Pancreas (tissue), 10 donors: ENCODE results near the gene MYO9A. TPM values are rescaled to one million over a fixed set of nuclear protein-coding genes. Genes with fewer than 3 reads are reported as not detected.
"Not testable (repeated sequence)": the region's sequence is repeated elsewhere in the genome, so short reads cannot be mapped to it uniquely, and the experiment has no call there.

ENCODE experiments used
- ATAC-seq, 4 donors: fragments of 200-7000 bp; cut with Tn5 transposase; one replicate each; pipeline versions ENCODE4 v1.8.0 to v1.9.1; 2020; ENCODE audit warnings: mild to moderate bottlenecking in 4 of 4, moderate library complexity in 4 of 4
- DNase-seq, 6 donors: peaks; one replicate each; pipeline ENCODE4 v3.0.0-alpha.2; 2020
- FAIRE-seq: peaks from 2 replicates; lab custom pipeline; 2012; peaks lifted over from hg19 to GRCh38; lab: Jason Lieb, UNC
- H3K27ac ChIP-seq, 4 donors: fragments of 200-600 bp; sonication (generic); 1 replicate in 3 of 4; 2 replicates in 1 of 4; pipeline versions ENCODE4 v1.5.0 to v1.8.0; 2020
- H3K27me3 ChIP-seq, 4 donors: fragments of 200-600 bp; one replicate each; pipeline ENCODE4 v1.8.0; 2021
- H3K36me3 ChIP-seq, 3 donors: fragments of 200-600 bp; sonication (generic) in 1 of 3; one replicate each; pipeline versions ENCODE4 v1.5.0 to v1.8.0; 2020 to 2021
- H3K4me1 ChIP-seq, 3 donors: fragments of 200-600 bp; one replicate each; pipeline ENCODE4 v1.8.0; 2021
- H3K4me3 ChIP-seq, 4 donors: fragments of 200-600 bp; sonication (generic) in 2 of 4; one replicate each; pipeline versions ENCODE4 v1.5.0 to v1.8.0; 2020 to 2021
- H3K9me3 ChIP-seq, 4 donors: fragments of 200-600 bp; one replicate each; pipeline ENCODE4 v1.8.0; 2021
- WGBS, 2 donors: extraction: QIAGEN DNeasy Blood & Tissue Kit; methylation state at CpG; one replicate each; pipeline ENCODE4 v1.1.7; 2013; 5-methylcytosine and 5-hydroxymethylcytosine counted together
- intact Hi-C, 3 donors: fragments of 100-400 bp; cut with DNase I; formaldehyde crosslinking; loops; one replicate each; pipeline versions ENCODE4 v1.11.1 to v1.14.2; 2022
- polyA plus RNA-seq, 2 donors: library from polyadenylated mRNA; stranded (reverse); fragments of 200-250 nt; gene quantifications; one replicate each; pipeline ENCODE4 v1.2.3, GENCODE V29; 2013
- total RNA-seq, 6 donors: library from RNA; stranded (reverse); fragmentation: NEBNext Ultra II Directional in 4 of 6; extraction: Animal tissue kit (Norgen Biotek cat#: 25700) in 4 of 6; gene quantifications; one replicate each; pipeline versions ENCODE4 v1.2.1 to v1.2.4, GENCODE V29; 2021 to 2023
- TF ChIP-seq, protein P1 (sequence below), 4 donors: fragments of 200-600 bp; sonication (generic) in 3 of 4; IDR thresholded peaks; one replicate each; pipeline versions ENCODE4 v1.5.0 to v1.8.0; 2021; ENCODE audit warnings: antibody characterized with exemption in 4 of 4
- donor health status: healthy with polysubstance abuse.
- donor health status: DM: no; HTN: no; CAD: no; lungs with moderate emphysema.
- donor health status: DM: no; HTN: no; CAD: no.
- donor health status: control.
- donor health status: control.
- donor health status: Bipolar disorder and iron deficiency.
- donor health status: DM: yes; HTN: yes; CAD: no.
- donor health status: DM: no; HTN: no; CAD: no.
- donor health status: DM: no; HTN: no; CAD: no.
- donor health status: DM: yes; HTN: yes; CAD: no.

MYO9A gene
- total and polyA plus RNA-seq, 8 donors = 1.2 to 21.0 (median 7.8) TPM

- FAIRE-seq (no peak), ATAC-seq (no peak), DNase-seq (no peak)
- H3K27me3 ChIP-seq = no peaks in the 10 kb centered on the region
- H3K27ac ChIP-seq = no peak overlapping the region
- H3K36me3 ChIP-seq = no peaks in the 10 kb centered on the region
- intact Hi-C loops = no loop called here
- 84 to 86% methylated on average over 2 of the region's 2 CpGs for WGBS, 2 donors
- TF ChIP-seq, protein P1, sequence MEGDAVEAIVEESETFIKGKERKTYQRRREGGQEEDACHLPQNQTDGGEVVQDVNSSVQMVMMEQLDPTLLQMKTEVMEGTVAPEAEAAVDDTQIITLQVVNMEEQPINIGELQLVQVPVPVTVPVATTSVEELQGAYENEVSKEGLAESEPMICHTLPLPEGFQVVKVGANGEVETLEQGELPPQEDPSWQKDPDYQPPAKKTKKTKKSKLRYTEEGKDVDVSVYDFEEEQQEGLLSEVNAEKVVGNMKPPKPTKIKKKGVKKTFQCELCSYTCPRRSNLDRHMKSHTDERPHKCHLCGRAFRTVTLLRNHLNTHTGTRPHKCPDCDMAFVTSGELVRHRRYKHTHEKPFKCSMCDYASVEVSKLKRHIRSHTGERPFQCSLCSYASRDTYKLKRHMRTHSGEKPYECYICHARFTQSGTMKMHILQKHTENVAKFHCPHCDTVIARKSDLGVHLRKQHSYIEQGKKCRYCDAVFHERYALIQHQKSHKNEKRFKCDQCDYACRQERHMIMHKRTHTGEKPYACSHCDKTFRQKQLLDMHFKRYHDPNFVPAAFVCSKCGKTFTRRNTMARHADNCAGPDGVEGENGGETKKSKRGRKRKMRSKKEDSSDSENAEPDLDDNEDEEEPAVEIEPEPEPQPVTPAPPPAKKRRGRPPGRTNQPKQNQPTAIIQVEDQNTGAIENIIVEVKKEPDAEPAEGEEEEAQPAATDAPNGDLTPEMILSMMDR (IDR thresholded peaks at IDR 0.05) = no peak
- no peak overlapping the region for H3K4me3 ChIP-seq
- H3K4me1 ChIP-seq = no peaks in the 10 kb centered on the region
- no peaks in the 10 kb centered on the region for H3K9me3 ChIP-seq
These were observed 57.2 kb downstream of the MYO9A start for GRCh38 chr15:72060687-72061250.

DNA sequence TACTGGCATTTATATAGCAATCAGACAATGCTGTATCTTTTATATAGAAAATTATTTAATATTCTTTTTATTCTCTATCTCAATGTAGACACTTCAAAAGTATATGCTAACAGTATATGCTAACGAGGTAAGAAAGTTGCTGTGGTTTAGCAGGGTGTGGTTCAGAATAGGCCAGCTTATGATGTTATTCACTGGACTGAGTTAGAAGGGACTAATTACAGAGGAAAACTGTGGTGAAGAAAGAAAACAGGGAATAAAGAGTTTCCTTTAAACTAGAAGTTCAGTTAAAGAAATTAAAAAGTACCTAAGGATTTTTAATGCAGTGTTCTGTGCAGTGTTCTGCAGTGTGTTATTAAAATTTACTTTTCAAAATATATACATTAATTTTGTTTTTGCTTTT lies 59.4 kb downstream of the MYO9A start:
- H3K27ac ChIP-seq = no peak overlapping the region
- H3K4me1 ChIP-seq = no peaks in the 10 kb centered on the region
- ATAC-seq (no peak), FAIRE-seq (no peak), DNase-seq (no peak)
- TF ChIP-seq, protein P1 (IDR thresholded peaks at IDR 0.05) = no peak
- intact Hi-C loops = no loop called here
- 91 to 98% methylated on average over 1 of the region's 1 CpG for WGBS, 2 donors
- no peaks in the 10 kb centered on the region for H3K9me3 ChIP-seq
- H3K27me3 ChIP-seq = no peaks in the 10 kb centered on the region
- H3K4me3 ChIP-seq = no peak overlapping the region
- no peaks in the 10 kb centered on the region for H3K36me3 ChIP-seq

- DNase-seq (no peak), FAIRE-seq (no peak), ATAC-seq (peak in 1 of 4 donors; percentile 30)
- Histone ChIP-seq H3K27ac (no peak overlapping the region), H3K27me3 (no peaks in the 10 kb centered on the region), H3K9me3 (no peaks in the 10 kb centered on the region), H3K36me3 (no peaks in the 10 kb centered on the region), H3K4me3 (no peak overlapping the region), H3K4me1 (no peaks in the 10 kb centered on the region)
- TF ChIP-seq, protein P1 (IDR thresholded peaks at IDR 0.05) = no peak
- intact Hi-C loops = no loop called here
- 68 to 72% methylated on average over 4 of the region's 4 CpGs for WGBS, 2 donors
These were observed 60.3 kb downstream of the MYO9A start for GRCh38 chr15:72057548-72058091.

GRCh38 chr15:72056217-72056616 lies 61.7 kb downstream of the MYO9A start:
- H3K4me3 ChIP-seq, FAIRE-seq, H3K27ac ChIP-seq, H3K4me1 ChIP-seq, H3K9me3 ChIP-seq, H3K36me3 ChIP-seq, ATAC-seq, H3K27me3 ChIP-seq, intact Hi-C loops, DNase-seq: not testable (repeated sequence)
- WGBS, 2 donors = 95 to 98% methylated on average over 2 of the region's 2 CpGs

- 97 to 98% methylated on average over 7 of the region's 7 CpGs for WGBS, 2 donors
These were observed 64.7 kb downstream of the MYO9A start for GRCh38 chr15:72053297-72053696.

GRCh38 chr15:72050700-72051099 lies 67.2 kb downstream of the MYO9A start:
- H3K36me3 ChIP-seq = no peaks in the 10 kb centered on the region
- no peak for DNase-seq
- H3K4me3 ChIP-seq = no peak overlapping the region
- no peak overlapping the region for H3K27ac ChIP-seq
- TF ChIP-seq, protein P1 (IDR thresholded peaks at IDR 0.05) = no peak
- H3K27me3 ChIP-seq = no peaks in the 10 kb centered on the region
- no peak for ATAC-seq
- no peak for FAIRE-seq
- intact Hi-C loops = no loop called here
- 92 to 94% methylated on average over 1 of the region's 1 CpG for WGBS, 2 donors
- H3K4me1 ChIP-seq = no peaks in the 10 kb centered on the region
- H3K9me3 ChIP-seq = no peaks in the 10 kb centered on the region

More at GRCh38 chr15:72053297-72053696, 64.7 kb downstream of the MYO9A start:
- H3K4me3 ChIP-seq, FAIRE-seq, H3K36me3 ChIP-seq, H3K27me3 ChIP-seq, intact Hi-C loops, H3K9me3 ChIP-seq, H3K4me1 ChIP-seq, ATAC-seq, H3K27ac ChIP-seq, DNase-seq: not testable (repeated sequence)
